NCI-H1436 (cell line): Measurements from ENCODE around the gene ITGB2.
A peak's percentile ranks its signal among the peaks of the same experiment; 100 is the strongest.

Experiments
- DNase-seq: peaks from one replicate; lab custom pipeline; 2025; lab: John Stamatoyannopoulos, UW

The ITGB2 gene

GRCh38 chr21:44846485-44847260 lies 74.0 kb downstream of the ITGB2 start:
- DNase-seq: no peak

- DNase-seq: no peak
Observed at GRCh38 chr21:44846224-44846484, 74.5 kb downstream of the ITGB2 start.

- DNase-seq: peak; percentile 49
Observed at GRCh38 chr21:44845418-44846223, 75.1 kb downstream of the ITGB2 start.

- no peak for DNase-seq
Observed at GRCh38 chr21:44844256-44844655, 76.4 kb downstream of the ITGB2 start.

- DNase-seq: no peak
Observed at GRCh38 chr21:44842721-44843445, 77.8 kb downstream of the ITGB2 start.

- no peak for DNase-seq
Observed at GRCh38 chr21:44842087-44842486, 78.6 kb downstream of the ITGB2 start.

- DNase-seq: no peak
Observed at GRCh38 chr21:44840771-44841170, 79.9 kb downstream of the ITGB2 start.

GRCh38 chr21:44838951-44839350 lies 81.7 kb downstream of the ITGB2 start:
- DNase-seq: no peak

GRCh38 chr21:44838039-44838895 lies 82.4 kb downstream of the ITGB2 start:
- DNase-seq: no peak

- DNase-seq: no peak
Observed at GRCh38 chr21:44837537-44837936, 83.2 kb downstream of the ITGB2 start.

- DNase-seq: no peak
Observed at GRCh38 chr21:44836666-44837471, 83.8 kb downstream of the ITGB2 start.

GRCh38 chr21:44836349-44836665 lies 84.4 kb downstream of the ITGB2 start:
- no peak for DNase-seq
